ENCODE results near the gene U2AF1L4. TPM values are rescaled to one million over a fixed set of nuclear protein-coding genes. Genes with fewer than 3 reads are reported as not detected.
"Not testable (repeated sequence)": the region's sequence is repeated elsewhere in the genome, so short reads cannot be mapped to it uniquely, and the experiment has no call there.

Gene U2AF1L4
- total RNA-seq, 2 experiments from 2014 or later: 42.3 to 43.9 TPM

DNA sequence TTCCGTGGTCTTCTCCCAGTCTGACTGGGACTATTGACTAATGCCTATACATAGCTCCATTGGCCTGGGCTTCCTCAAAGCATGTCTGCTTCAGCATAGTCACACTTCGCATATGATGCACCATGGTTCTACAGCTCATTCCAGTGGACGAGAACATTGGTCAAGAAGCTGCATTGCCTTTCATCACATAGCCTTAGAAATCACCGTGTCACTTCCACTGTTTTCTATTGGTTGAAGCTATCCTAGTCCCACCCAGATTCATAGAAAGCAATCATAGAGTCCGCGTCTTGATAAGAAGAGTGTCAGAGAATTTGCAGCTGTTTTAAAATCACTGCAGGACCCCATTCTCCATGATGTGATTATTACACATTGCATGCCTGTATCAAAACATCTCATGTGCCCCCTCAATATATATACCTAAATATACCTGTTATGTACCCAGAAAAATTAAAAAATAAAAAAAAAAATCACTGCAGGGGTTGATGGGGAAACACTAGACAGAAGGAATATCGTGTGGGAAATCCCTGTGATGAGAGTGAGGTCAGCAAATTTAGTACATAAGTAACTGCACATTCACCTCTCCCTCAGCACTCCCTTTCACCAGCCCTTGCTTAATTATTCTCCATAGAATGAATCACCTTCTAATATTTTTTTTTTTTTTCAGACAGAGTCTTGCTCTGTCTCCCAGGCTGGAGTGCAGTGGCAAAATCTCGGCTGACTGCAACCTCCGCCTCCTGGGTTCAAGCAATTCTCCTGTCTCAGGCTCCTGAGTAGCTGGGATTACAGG is 28.0 kb upstream of the U2AF1L4 start:
- DNase-seq: no peak
- H3K27ac Mint-ChIP-seq: no peak overlapping the region
- H3K4me3 Mint-ChIP-seq: no peak overlapping the region
- H3K27me3 Mint-ChIP-seq: no peaks in the 10 kb centered on the region
- H3K9me3 Mint-ChIP-seq: no peaks in the 10 kb centered on the region
- peaks cover 3% of the 10 kb centered on the region for H3K36me3 Mint-ChIP-seq
- peaks cover 11% of the 10 kb centered on the region for H3K4me1 Mint-ChIP-seq

DNA sequence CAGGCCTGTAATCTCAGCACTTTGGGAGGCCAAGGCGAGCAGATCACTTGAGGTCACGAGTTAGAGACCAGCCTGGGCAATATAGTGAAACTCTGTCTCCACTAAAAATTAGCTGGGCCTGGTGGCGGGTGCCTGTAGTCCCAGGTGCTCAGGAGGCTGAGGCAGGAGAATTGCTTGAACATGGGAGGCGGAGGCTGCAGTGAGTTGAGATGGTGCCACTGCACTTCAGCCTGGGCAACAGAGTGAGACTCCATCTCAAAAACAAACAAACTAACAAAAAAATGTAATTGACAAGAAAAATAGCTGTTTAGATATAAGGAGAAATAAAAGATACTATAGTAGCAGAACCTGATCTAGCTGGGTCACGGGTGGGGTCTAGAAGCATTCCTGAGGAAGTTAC is 27.1 kb upstream of the U2AF1L4 start:
- not testable (repeated sequence) for DNase-seq, H3K36me3 Mint-ChIP-seq, H3K27ac Mint-ChIP-seq

DNA sequence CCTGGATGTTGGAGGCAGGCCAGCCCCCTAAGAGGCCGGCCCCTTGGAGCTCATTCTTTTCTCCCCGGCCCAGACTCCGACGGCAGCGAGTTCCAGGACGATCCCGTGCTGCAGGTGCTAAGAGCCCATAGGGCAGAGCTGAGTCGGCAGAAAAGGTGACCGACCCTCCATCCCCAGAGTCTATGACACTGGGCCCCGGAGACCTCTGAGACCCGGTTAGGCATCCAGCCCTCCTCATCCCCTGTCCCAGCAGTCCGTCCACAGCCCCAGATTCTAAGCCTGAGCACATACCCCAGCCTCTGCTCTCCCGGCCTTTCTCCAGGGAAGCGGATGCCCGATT is 22.8 kb upstream of the U2AF1L4 start:
- no peak for DNase-seq
- no peaks in the 10 kb centered on the region for H3K4me1 Mint-ChIP-seq
- no peaks in the 10 kb centered on the region for H3K9me3 Mint-ChIP-seq
- H3K36me3 Mint-ChIP-seq: peaks cover 4% of the 10 kb centered on the region
- H3K4me3 Mint-ChIP-seq: no peak overlapping the region
- H3K27me3 Mint-ChIP-seq: no peaks in the 10 kb centered on the region
- H3K27ac Mint-ChIP-seq: no peak overlapping the region

More for the DNA sequence above, 27.1 kb upstream of the U2AF1L4 start:
- not testable (repeated sequence) for H3K4me3 Mint-ChIP-seq, H3K9me3 Mint-ChIP-seq, H3K27me3 Mint-ChIP-seq
- peaks cover 11% of the 10 kb centered on the region for H3K4me1 Mint-ChIP-seq

DNA sequence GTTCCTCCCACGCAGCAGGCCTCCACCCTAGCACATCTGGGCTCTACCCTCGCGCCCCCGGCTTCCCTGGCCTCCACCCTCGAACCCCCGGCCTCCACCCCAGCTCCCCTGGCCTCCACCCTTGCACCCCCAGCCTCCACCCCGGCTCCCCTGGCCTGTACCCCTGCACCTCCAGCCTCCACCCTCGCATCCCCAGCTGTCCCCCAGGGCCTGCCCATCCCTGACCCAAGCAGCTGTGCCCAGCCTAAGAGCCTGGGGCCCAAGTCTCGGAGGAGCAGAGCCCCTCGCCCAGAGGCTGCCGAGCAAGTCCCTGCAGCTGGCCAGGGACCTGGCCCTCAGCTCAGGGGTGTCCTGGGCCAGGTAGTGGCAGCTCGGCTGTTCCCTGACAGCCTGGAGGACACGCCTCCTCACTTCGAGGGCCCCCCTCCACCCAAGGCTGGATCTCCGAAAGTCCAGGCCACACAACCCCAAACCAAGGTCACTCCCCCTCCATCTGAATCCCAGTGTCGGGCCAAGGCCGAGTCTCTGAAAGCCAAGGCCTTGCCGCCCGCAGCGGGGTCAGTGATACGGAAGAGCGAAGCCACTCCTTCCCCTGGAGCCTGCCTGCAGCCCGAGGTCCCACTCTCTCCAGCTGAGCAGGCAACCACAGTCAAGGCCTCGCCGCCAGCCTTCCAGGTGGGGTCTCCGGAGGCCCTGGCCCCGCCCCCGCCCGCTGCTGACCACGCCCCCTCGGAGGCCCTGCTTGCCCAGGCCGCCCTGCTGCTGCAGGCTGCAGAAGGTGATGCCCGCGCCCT is 22.3 kb upstream of the U2AF1L4 start:
- Mint-ChIP-seq H3K27me3 (no peaks in the 10 kb centered on the region), H3K4me1 (no peaks in the 10 kb centered on the region), H3K27ac (no peak overlapping the region), H3K36me3 (peaks cover 4% of the 10 kb centered on the region), H3K4me3 (no peak overlapping the region), H3K9me3 (no peaks in the 10 kb centered on the region)
- no peak for DNase-seq

GRCh38 chr19:35766571-35767104 is 21.4 kb upstream of the U2AF1L4 start:
- Mint-ChIP-seq H3K36me3 (peaks cover 10% of the 10 kb centered on the region), H3K9me3 (no peaks in the 10 kb centered on the region), H3K4me3 (no peak overlapping the region), H3K4me1 (no peaks in the 10 kb centered on the region), H3K27ac (no peak overlapping the region), H3K27me3 (no peaks in the 10 kb centered on the region)
- DNase-seq: no peak

DNA sequence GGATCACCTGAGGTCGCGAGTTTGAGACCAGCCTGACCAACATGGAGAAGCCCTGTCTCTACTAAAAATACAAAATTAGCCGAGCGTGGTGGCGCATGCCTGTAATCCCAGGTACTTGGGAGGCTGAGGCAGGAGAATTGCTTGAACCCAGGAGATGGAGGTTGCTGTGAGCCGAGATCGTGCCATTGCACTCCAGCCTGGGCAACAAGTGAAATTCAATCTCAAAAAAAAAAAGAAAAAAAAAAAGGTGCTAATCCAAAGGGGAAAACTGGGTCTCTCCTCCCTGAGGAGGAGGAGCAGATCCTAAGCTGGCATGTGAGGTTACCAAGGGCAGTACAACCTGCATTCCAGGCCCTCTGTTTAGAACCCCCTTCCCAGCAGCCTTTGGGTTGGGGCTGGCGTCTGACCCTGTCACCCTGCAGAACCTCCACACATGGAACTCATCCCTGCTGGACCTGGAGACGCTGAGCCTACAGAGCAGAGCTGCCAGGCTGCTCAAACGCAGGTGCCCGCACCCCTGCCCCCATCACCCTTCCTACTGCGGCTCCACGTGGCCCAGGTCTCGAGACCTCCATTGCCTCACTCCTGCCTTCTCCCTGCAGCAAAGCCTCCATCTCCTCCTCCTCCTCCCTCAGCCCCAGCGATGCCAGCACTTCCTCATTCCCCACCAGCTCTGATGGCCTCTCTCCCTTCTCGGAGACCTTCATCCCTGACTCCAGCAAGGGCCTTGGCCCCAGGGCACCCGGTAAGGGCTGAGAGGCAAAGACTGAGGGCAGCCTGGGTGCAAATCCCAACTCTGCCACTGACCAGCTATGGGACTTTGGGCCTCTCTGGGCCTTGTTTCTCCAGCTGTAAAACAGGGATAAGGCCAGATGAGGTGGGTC is 19.5 kb upstream of the U2AF1L4 start:
- Mint-ChIP-seq H3K27ac (no peak overlapping the region), H3K4me3 (no peak overlapping the region), H3K4me1 (peaks cover 2% of the 10 kb centered on the region), H3K36me3 (peaks cover 16% of the 10 kb centered on the region), H3K9me3 (no peaks in the 10 kb centered on the region), H3K27me3 (no peaks in the 10 kb centered on the region)
- DNase-seq: no peak

DNA sequence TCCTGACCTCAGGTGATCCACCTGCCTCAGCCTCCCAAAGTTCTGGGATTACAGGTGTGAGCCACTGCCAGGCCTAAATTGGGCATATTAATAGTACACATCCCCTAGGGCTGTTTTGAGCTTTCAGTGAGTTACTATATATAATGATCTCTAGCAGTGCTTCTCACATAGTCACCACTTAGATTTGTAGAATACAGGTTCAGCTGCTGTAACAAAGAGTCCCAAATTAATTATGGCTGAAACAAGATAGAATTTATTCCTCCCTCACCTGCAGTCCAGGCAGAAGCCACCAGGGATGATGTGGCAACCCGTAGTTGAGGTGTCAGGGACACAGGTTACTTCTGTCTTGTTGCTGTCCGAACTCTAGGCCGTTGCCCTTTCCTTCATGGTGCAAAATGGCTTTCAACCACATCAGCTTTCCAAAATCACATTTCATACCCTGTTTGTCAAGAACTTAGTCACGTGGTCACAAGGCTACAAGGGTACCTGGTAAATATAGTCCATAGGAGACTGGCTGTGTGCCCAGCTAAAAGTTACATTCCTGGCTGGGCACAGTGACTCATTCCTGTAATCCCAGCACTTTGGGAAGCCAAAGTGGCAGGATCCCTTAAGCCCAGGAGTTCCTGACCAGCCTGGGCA is 15.6 kb upstream of the U2AF1L4 start:
- peaks cover 22% of the 10 kb centered on the region for H3K36me3 Mint-ChIP-seq
- no peak for DNase-seq
- H3K4me1 Mint-ChIP-seq: peaks cover 18% of the 10 kb centered on the region
- no peaks in the 10 kb centered on the region for H3K9me3 Mint-ChIP-seq
- peaks cover 10% of the 10 kb centered on the region for H3K27me3 Mint-ChIP-seq
- no peak overlapping the region for H3K4me3 Mint-ChIP-seq
- H3K27ac Mint-ChIP-seq: no peak overlapping the region

DNA sequence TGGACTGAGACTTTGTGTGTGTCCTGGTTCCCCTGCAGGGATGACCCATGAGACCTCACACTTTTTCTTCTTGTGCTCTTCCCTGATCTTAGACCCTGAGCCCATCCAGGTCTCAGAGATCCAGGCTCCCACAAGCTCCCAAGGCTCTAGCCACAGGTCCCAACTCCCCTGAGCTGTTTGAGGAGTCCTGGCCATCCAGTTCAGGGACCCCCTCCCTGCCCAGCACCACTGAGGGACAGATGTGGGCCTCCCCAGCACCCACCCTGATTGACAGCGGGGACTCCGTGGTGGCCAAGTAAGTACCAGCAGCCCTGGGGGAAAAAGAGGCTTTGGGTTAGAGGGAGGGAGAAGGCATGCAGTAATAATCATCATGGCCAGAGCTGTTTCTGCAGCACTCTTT is 14.5 kb upstream of the U2AF1L4 start:
- H3K4me1 Mint-ChIP-seq: peaks cover 21% of the 10 kb centered on the region
- H3K36me3 Mint-ChIP-seq: peaks cover 26% of the 10 kb centered on the region
- H3K27ac Mint-ChIP-seq: no peak overlapping the region

GRCh38 chr19:35757749-35758608 is 12.8 kb upstream of the U2AF1L4 start, which contains the start of gene PROSER3:
Gene PROSER3, plus strand, starts transcription at chr19:35758176. Its CDS starts 40 bp downstream, at chr19:35758216.
- H3K27ac Mint-ChIP-seq: peak within 1 kb of the TSS; percentile 82
- H3K4me1 Mint-ChIP-seq: peaks cover 21% of the 10 kb centered on the region
- peak within 1 kb of the TSS; percentile 83 for H3K4me3 Mint-ChIP-seq
- H3K27me3 Mint-ChIP-seq: peaks cover 17% of the 10 kb centered on the region
- peaks cover 32% of the 10 kb centered on the region for H3K36me3 Mint-ChIP-seq
- DNase-seq: peak; percentile 99
- no peaks in the 10 kb centered on the region for H3K9me3 Mint-ChIP-seq

More for the DNA sequence above, 14.5 kb upstream of the U2AF1L4 start:
- Mint-ChIP-seq H3K9me3 (no peaks in the 10 kb centered on the region), H3K4me3 (peak overlapping the region; percentile 63), H3K27me3 (peaks cover 16% of the 10 kb centered on the region)
- DNase-seq: no peak

DNA sequence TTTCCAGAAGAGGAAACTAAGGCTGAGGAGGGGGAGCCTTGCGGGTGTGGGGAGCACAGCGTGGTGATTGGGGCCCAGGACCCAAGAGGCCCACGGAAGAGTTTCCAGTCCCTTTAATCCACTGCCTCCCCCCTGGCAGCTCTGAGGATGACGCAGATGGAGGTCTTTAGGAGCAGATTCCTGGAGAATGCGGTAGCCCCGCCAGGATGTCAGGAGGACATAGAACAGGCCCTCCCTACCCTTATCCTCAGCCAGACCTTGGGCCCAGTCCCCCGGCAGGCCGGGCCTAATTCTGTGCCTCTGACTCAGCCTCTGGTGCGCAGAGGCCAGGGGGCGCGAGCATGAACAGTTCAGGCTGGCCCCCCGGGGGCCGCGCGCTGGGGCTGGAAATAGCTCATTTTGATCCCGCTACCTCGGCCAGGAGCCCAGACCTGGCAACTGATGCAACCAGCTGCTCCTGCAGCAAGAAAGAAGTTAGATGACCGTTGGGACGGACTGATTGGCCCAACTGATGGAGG is 12.1 kb upstream of the U2AF1L4 start:
- DNase-seq: peak; percentile 63
- H3K4me1 Mint-ChIP-seq: peaks cover 21% of the 10 kb centered on the region
- H3K27ac Mint-ChIP-seq: peak overlapping the region; percentile 82
- no peaks in the 10 kb centered on the region for H3K9me3 Mint-ChIP-seq
- H3K36me3 Mint-ChIP-seq: peaks cover 32% of the 10 kb centered on the region
- H3K27me3 Mint-ChIP-seq: peaks cover 17% of the 10 kb centered on the region
- H3K4me3 Mint-ChIP-seq: peak overlapping the region; percentile 83

GRCh38 chr19:35756377-35757230 is 11.4 kb upstream of the U2AF1L4 start, which contains the start of gene HSPB6:
Gene HSPB6, minus strand, starts transcription at chr19:35757029. Its CDS starts 21 bp downstream, at chr19:35757008.
- peaks cover 21% of the 10 kb centered on the region for H3K4me1 Mint-ChIP-seq
- peak within 1 kb of the TSS; percentile 82 for H3K27ac Mint-ChIP-seq
- H3K4me3 Mint-ChIP-seq: peak within 1 kb of the TSS; percentile 83
- DNase-seq: no peak
- no peaks in the 10 kb centered on the region for H3K9me3 Mint-ChIP-seq
- H3K36me3 Mint-ChIP-seq: peaks cover 27% of the 10 kb centered on the region
- H3K27me3 Mint-ChIP-seq: peaks cover 17% of the 10 kb centered on the region

- peak; percentile 69 for DNase-seq
- Mint-ChIP-seq H3K9me3 (no peaks in the 10 kb centered on the region), H3K4me3 (peak overlapping the region; percentile 53), H3K4me1 (peaks cover 21% of the 10 kb centered on the region), H3K27ac (peak overlapping the region; percentile 54), H3K36me3 (peaks cover 24% of the 10 kb centered on the region), H3K27me3 (peaks cover 17% of the 10 kb centered on the region)
Measured at GRCh38 chr19:35755550-35756376, 10.5 kb upstream of the U2AF1L4 start.
